Neural cell (in vitro differentiated cells): Measurements from ENCODE around the gene ATXN10.

Experiments used
- EP300 ChIP-seq: fragments of 450-650 bp; conservative IDR thresholded peaks from 2 replicates; pipeline ENCODE4 v1.6.1; 2014; ENCODE audit warnings: antibody characterized with exemption, mild to moderate bottlenecking, moderate library complexity; ENCODE audit not compliant: poor library complexity, severe bottlenecking
- EZH2 ChIP-seq: fragments of 200-600, 300-800 bp; shearing (Covaris generic), sonication (generic); IDR thresholded peaks from 2 replicates; pipeline ENCODE4 v1.6.1; 2014; ENCODE audit warnings: antibody characterized with exemption, low read length, borderline replicate concordance, mild to moderate bottlenecking; ENCODE audit not compliant: insufficient read depth, poor library complexity, severe bottlenecking
- POLR2AphosphoS5 ChIP-seq: IDR thresholded peaks from 2 replicates; pipeline ENCODE4 v1.6.1; 2012
- TF ChIP-seq, protein P1 (sequence below): fragments of 450-650 bp; IDR thresholded peaks from 2 replicates; pipeline ENCODE4 v1.5.1; 2014; ENCODE audit warnings: antibody characterized with exemption, mild to moderate bottlenecking, moderate library complexity; ENCODE audit not compliant: poor library complexity, severe bottlenecking
- TF ChIP-seq, protein P2 (sequence below): IDR thresholded peaks from 2 replicates; pipeline ENCODE4 v1.6.1; 2012; ENCODE audit warnings: borderline replicate concordance

DNA sequence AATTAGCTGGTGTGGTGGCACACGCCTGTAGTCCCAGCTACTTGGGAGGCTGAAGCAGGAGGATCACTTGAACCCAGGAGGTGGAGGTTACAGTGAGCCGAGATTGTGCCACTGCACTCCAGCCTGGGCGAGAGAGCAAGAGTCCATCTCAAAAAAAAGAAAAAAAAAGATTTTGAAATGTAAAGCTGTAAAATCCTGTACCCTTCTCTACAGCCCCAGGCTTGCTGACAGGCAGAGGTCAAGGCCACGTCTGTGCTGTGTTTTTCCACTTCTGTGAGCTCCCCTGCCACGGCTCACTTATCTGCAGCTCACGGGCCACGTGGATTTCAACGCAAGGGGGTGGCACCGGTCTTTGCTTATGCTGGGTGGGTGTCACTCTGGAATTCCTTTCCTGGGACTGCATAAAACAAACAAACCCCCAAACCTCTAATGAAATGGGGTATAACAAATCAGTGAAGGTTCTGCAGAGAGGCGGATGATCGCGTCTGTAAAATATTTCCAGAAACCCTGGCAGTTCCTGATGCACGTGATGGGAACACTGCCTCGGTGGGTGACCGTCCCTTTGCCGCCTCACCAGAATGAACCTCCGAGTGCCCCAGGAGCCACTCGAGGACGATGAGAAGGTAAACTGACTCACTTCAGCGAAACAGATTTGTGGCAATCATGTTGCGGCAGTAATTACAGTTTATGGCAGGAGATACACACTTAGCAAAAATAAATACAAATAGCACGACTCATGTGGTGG lies 44.0 kb upstream of the ATXN10 start:
- TF ChIP-seq, protein P1, sequence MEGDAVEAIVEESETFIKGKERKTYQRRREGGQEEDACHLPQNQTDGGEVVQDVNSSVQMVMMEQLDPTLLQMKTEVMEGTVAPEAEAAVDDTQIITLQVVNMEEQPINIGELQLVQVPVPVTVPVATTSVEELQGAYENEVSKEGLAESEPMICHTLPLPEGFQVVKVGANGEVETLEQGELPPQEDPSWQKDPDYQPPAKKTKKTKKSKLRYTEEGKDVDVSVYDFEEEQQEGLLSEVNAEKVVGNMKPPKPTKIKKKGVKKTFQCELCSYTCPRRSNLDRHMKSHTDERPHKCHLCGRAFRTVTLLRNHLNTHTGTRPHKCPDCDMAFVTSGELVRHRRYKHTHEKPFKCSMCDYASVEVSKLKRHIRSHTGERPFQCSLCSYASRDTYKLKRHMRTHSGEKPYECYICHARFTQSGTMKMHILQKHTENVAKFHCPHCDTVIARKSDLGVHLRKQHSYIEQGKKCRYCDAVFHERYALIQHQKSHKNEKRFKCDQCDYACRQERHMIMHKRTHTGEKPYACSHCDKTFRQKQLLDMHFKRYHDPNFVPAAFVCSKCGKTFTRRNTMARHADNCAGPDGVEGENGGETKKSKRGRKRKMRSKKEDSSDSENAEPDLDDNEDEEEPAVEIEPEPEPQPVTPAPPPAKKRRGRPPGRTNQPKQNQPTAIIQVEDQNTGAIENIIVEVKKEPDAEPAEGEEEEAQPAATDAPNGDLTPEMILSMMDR, result no peak
- TF ChIP-seq EZH2, result no peak
- TF ChIP-seq EP300, result no peak
- TF ChIP-seq, protein P2, sequence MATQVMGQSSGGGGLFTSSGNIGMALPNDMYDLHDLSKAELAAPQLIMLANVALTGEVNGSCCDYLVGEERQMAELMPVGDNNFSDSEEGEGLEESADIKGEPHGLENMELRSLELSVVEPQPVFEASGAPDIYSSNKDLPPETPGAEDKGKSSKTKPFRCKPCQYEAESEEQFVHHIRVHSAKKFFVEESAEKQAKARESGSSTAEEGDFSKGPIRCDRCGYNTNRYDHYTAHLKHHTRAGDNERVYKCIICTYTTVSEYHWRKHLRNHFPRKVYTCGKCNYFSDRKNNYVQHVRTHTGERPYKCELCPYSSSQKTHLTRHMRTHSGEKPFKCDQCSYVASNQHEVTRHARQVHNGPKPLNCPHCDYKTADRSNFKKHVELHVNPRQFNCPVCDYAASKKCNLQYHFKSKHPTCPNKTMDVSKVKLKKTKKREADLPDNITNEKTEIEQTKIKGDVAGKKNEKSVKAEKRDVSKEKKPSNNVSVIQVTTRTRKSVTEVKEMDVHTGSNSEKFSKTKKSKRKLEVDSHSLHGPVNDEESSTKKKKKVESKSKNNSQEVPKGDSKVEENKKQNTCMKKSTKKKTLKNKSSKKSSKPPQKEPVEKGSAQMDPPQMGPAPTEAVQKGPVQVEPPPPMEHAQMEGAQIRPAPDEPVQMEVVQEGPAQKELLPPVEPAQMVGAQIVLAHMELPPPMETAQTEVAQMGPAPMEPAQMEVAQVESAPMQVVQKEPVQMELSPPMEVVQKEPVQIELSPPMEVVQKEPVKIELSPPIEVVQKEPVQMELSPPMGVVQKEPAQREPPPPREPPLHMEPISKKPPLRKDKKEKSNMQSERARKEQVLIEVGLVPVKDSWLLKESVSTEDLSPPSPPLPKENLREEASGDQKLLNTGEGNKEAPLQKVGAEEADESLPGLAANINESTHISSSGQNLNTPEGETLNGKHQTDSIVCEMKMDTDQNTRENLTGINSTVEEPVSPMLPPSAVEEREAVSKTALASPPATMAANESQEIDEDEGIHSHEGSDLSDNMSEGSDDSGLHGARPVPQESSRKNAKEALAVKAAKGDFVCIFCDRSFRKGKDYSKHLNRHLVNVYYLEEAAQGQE, result no peak
- TF ChIP-seq POLR2AphosphoS5, result no peak
